HG03575 (cell line): ENCODE data around the gene CALML3.

ENCODE experiments used
- ATAC-seq: cut with Tn5 transposase; IDR thresholded peaks from one replicate; pipeline ENCODE4 v1.9.1; 2021; ENCODE audit not compliant: unreplicated experiment, insufficient number of reproducible peaks, low FRiP score; ENCODE audit errors: extremely low read depth

Gene CALML3

DNA sequence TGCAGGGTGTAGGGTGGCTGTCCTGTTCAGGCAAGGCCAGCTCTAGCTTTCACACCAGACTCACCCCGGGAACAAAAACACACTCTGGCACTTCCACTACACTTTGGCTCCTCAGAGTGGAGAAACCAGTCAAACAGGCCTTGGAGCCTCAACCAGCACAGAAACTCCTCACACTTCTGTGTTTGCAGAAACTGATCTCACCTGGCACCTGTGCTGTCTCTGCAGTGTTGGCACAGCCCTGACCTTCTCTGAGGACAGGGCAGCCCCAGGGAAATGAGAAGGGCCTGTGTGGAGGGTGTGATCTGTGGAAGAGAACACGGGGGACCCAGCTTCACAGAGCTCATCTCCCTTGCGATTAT, 21.3 kb upstream of the CALML3 start:
- ATAC-seq = no peak

- ATAC-seq = no peak
Observed at GRCh38 chr10:5504146-5505072, 20.4 kb upstream of the CALML3 start.

DNA sequence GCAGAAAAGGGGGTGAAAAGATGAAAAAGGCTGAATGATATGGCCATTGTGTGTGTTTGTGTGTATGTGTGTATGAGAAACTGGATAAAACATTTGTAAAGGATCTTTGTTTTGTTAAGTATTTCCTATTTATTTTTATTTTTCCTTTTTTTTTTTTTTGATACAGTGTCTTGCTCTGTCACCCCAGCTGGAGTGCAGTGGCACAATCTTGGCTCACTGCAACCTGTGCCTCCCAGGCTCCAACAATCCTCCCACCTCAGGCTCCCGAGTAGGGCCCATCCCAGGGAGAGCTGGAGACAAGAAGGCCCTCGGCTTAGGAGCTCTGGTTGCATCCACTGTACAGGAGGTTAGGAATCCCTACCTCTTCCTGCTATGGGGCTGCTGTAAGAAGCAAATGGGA, 18.5 kb upstream of the CALML3 start:
- no peak for ATAC-seq

GRCh38 chr10:5506751-5507648, 17.8 kb upstream of the CALML3 start:
- no peak for ATAC-seq

- no peak for ATAC-seq
Observed at GRCh38 chr10:5507649-5508131, 17.1 kb upstream of the CALML3 start.

GRCh38 chr10:5508161-5508604, 16.6 kb upstream of the CALML3 start:
- ATAC-seq = no peak

DNA sequence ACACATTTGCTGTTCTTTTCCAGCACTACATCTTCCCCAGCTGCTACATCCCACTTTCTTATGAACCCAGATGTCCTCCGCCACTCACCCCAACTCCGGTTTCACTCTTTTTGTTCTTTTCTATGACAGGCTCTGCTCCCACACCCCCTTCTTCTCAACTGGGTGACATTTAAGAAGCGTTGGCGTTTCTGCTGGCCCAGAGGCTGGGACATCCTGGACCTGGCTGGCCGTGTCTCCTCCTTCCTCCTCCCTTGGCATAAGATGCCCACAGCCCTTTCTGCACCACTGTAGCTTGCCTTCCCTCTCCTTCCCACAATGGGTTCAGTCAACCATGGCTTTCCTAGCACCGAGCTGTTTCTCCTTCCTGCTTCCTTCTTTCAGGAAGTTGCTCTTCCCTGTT, 16.0 kb upstream of the CALML3 start:
- no peak for ATAC-seq

DNA sequence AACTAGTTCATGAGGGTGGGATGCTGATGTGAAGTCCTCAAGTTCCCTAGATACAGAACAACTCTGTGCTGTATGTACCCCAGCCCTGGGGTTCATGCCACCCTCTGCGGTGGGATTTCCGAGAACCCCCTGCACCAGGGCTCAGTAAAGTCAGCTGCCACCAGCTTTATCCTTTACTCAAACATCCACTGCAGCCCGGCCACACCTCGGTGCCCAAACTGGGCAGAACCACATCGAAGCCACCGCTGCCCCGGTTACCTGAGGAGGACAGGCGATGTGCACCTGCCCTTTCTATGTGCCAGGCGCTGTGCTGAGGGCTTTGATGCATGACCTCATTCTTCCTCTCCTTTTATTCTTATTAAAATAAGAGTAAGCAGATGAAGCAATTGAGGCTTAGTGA, 15.5 kb upstream of the CALML3 start:
- ATAC-seq = no peak

GRCh38 chr10:5509691-5510090, 15.1 kb upstream of the CALML3 start:
- ATAC-seq = no peak

DNA sequence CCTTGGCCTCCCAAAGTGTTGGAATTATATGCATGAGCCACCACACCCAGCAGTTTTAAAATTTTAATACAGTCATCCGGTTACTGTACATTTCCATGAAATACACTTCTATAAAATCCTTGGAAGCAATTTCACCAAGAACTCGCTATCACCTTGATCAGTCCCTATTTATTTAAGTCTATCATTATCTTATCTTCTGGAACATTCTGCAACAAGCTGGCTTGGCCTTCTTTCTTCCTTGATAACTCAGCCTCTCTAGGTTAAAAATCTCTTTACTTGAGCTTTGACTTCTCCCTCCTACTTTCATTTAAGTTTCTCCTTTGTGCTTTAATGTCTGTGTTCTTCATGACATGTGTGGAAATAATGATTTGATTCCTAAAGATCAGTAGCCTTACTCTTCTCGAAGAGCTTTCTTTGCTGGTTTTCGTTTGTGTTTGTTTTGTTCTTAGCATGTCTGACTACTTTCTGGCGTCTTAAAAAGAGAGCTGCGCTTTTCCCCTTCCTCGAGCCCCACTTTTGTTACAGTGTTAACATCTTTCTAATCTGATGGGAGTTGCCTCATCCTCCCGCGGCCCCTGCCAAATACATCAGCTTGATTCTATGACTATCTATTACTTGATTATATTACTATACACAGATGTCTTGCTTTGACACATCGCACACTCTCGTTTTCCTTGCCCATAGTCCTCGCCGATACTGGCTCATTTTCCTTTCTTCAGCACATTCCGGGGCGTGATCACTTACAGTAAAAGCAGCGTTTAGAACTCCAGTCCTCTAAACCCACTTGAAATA, 14.3 kb upstream of the CALML3 start:
- no peak for ATAC-seq

DNA sequence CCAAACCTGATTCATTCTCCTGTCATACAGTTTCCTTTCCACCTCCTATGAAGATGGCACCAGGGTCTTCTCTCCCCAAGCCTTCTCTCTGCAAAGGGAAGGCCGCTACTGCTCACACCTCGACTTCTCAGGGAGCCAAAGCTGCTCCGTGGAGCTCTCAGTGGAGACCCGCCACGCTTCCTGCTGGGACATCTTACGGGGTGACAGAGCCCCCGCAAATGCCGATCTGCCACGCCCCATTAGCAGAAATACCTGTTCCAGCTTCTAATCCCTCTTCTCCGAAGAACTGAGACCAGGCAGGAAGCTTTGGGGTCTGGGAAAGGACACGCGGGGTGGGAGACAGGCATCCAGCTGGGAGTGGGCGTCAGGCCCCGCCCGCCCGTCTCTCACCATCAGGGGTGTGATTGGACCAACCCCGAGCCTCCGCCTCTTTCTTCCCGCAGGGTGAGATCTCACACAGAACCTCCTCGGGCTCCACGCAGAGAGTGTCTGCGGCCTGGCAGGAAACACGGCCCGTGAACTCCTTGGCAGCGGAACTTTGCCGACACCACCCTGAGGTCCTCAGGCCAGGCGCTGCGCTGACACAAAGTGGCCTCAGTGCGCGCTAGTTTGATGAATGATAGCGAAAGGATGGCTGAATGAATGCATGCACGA, 13.4 kb upstream of the CALML3 start:
- no peak for ATAC-seq

- no peak for ATAC-seq
Observed at GRCh38 chr10:5511885-5512280, 12.9 kb upstream of the CALML3 start.

DNA sequence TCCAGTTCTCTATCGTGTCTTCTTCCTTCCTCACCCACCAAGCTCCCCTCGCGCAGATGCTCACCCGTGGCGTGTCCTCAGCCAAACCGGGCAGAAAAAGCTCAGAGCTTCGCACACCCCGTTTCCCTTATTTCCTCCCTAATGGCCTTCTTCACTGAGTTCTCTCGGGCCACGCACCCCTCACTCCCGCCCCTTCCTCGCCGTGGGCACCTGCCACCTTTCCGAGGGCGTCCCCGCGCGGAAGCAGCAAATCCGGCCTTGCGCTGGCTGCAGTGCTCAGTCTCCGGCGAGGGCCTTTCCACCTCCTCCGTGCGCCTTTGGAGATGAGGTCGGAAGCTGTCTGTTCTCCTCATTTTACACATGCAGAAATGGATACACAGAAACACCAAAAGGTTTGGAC, 12.4 kb upstream of the CALML3 start:
- ATAC-seq = no peak

GRCh38 chr10:5512881-5513612, 11.7 kb upstream of the CALML3 start:
- ATAC-seq = no peak

- no peak for ATAC-seq
Observed at GRCh38 chr10:5514226-5514850, 10.4 kb upstream of the CALML3 start.

DNA sequence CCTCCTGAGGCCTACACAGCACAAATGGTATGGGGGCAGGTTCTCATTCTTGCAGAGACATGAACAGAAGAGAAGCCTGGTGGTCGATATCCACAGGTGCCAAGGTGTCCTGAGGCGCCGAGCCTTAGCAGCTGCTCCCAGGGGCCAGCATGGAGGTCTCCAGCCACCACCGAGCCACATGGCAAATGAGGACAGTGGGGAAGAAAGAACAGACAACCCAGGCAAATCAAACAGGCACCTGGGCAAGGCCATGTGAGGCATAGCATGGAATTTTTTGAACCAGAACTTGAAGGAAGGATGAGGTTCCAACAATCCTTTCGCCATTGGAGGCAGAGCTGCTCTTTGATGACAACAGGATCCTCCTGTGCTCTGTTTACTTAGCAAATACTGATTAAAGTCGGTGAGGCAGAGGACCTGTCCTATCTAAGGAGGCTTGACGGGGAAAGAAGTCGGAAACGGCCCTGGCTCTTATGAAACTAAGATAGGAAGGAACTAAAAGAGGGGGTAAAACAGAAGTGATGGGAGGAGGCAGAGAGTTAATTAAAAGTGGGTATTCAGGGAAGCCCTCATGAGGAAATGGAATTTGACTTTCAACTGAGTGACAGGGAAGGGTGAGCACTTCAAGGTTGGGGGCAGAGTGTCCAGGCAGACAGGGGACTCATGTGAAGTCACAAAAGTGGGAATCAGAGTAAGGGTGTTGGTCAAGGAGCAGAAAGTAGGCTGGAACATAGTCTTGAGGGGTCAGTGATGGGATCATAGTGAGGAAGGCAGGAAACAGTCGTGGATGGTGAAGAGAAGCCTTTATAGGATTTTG, 8.6 kb upstream of the CALML3 start:
- ATAC-seq = no peak

GRCh38 chr10:5517546-5517945, 7.2 kb upstream of the CALML3 start:
- no peak for ATAC-seq
